ENCODE measurements around the gene PFN3. TPM values are rescaled to one million over a fixed set of nuclear protein-coding genes. Genes with fewer than 3 reads are reported as not detected.
"Not testable (repeated sequence)": the region's sequence is repeated elsewhere in the genome, so short reads cannot be mapped to it uniquely, and the experiment has no call there.

PFN3 gene
- total RNA-seq, 4 donors from 2014 or later = not detected

DNA sequence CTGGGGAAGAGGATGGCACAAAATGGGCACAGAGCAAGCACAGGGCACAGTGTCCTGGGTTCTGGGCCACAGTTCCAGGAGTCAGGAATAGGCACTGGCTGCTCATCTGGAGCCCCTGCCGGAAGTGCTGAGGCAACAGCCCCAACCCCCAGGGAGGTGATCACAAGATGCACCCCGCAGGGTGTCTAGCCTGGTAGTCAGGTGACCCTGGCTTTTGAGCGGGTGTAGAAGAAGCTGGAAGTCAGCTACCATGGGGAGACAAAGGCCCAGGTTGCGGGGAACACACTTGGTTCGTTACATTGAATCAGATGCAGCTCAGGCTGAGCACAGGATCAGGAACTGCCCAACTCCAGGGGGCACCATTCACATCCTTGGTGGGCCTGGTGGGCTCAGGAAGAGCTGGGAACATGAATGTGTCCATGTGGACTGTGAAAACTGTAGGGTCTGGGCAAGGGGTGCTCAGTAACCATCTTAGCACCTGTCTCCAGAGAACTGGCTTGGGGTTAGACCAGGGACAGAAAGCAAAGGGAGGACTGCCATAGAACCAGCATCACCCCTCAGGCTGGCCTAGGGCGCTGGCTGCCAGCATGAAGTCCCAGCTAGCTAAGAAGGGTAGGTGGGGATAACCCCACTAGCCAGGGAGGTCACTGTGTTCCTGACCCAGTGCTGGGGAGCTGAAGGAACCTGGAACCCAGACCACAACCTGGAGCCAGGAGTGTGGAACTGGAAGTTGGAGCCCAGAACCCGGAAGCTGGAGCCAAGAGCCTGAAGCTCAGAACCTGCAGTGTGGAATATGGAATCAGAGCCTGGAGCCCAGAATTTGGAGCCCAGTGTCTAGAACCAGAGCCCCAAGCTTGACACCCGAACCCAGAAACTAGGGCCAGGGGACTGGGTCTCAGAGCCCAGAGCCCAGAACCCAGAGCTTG, 22.3 kb downstream of the PFN3 start:
- Histone ChIP-seq H3K9me3 (no peaks in the 10 kb centered on the region), H3K36me3 (no peaks in the 10 kb centered on the region), H3K4me1 (no peaks in the 10 kb centered on the region), H3K4me3 (no peak overlapping the region), H3K27me3 (no peaks in the 10 kb centered on the region), H3K27ac (no peak overlapping the region)
- intact Hi-C loops (cut with DNase I; ENCODE audit: low total_unique reads) = no loop called here
- DNase-seq = no peak
- TF ChIP-seq CTCF (IDR thresholded peaks at IDR 0.05) = no peak
- TF ChIP-seq POLR2A (IDR thresholded peaks at IDR 0.05) = no peak

- TF ChIP-seq POLR2A (IDR thresholded peaks at IDR 0.05) (no peak), CTCF (IDR thresholded peaks at IDR 0.05) (no peak)
- H3K27me3 ChIP-seq = no peaks in the 10 kb centered on the region
- H3K9me3 ChIP-seq = no peaks in the 10 kb centered on the region
- H3K4me1 ChIP-seq = peaks cover 0 to 1% of the 10 kb centered on the region in 2 donors
- no peak overlapping the region for H3K27ac ChIP-seq
- intact Hi-C loops (cut with DNase I; ENCODE audit: low total_unique reads) = no loop called here
- no peaks in the 10 kb centered on the region for H3K36me3 ChIP-seq
- no peak for DNase-seq
- no peak overlapping the region for H3K4me3 ChIP-seq
Measured at GRCh38 chr5:177376107-177376506, 24.4 kb downstream of the PFN3 start.

DNA sequence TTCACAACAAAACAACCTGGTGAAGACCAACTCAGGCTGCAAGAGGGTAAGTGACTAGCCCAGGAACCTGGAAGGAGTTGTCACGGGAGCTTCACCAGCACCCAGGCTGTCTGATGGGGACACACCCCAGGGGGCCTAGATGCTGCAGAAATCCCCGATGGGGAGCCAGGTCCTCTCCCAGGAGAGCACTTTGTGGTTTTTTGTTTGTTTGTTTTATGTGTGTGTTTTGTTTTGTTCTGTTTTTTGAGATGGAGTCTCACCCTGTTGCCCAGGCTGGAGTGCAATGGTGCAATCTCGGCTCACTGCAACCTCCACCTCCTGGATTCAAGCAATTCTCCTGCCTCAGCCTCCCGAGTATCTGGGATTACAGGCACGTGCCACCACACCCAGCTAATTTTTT, 24.9 kb downstream of the PFN3 start:
- H3K9me3 ChIP-seq; H3K27me3 ChIP-seq; DNase-seq; H3K4me1 ChIP-seq; intact Hi-C loops (cut with DNase I; ENCODE audit: low total_unique reads); H3K27ac ChIP-seq; H3K36me3 ChIP-seq; H3K4me3 ChIP-seq: not testable (repeated sequence)

DNA sequence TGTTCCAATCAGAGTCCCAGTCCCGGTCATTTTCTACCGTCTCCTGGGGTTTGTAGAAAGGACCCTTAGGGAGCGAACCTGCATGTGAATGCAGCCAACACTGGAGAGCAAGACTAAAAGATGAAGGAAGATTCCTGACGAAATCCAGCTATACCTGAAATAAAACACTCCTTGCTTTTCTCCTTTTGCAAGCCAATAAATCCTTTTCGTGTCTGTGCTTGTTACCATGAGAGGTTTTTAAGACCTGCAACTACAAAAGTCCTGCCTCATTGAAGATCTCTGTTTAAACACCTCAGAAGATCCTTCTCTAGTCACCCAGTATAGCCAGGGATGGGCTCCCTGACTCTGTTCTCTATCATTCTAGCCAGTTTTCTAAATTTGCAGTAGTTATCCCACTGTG, 26.2 kb downstream of the PFN3 start:
- no peaks in the 10 kb centered on the region for H3K36me3 ChIP-seq
- H3K4me1 ChIP-seq = peaks cover 0 to 7% of the 10 kb centered on the region in 2 donors
- no peak overlapping the region for H3K27ac ChIP-seq
- H3K9me3 ChIP-seq = no peaks in the 10 kb centered on the region
- H3K27me3 ChIP-seq = no peaks in the 10 kb centered on the region
- intact Hi-C loops (cut with DNase I; ENCODE audit: low total_unique reads) = no loop called here
- no peak overlapping the region for H3K4me3 ChIP-seq
- no peak for TF ChIP-seq CTCF (IDR thresholded peaks at IDR 0.05)
- no peak for TF ChIP-seq POLR2A (IDR thresholded peaks at IDR 0.05)
- DNase-seq = no peak

DNA sequence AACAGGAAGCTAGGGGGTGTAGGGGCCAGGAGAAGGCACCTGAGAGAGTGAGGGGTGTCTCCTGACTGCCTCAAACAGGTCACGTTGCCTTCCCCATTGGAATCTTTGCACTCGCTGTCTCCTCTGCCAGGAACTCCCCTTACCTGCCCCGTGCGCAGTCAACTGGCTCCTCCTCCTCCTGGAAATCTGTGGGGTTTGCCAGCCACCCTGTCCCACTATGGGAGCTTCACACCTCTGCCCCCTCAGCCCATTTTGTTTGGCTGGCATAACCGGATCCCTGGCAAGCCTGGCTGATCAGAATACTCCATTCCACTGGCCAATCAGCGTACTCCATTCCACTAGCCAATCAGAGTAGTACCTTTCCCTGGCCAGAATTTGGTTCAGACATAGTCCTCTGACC, 26.7 kb downstream of the PFN3 start:
- Histone ChIP-seq H3K4me1 (peaks cover 0 to 7% of the 10 kb centered on the region in 2 donors), H3K27ac (no peak overlapping the region), H3K4me3 (no peak overlapping the region), H3K9me3 (no peaks in the 10 kb centered on the region), H3K36me3 (no peaks in the 10 kb centered on the region), H3K27me3 (no peaks in the 10 kb centered on the region)
- no peak for TF ChIP-seq CTCF (IDR thresholded peaks at IDR 0.05)
- TF ChIP-seq POLR2A (IDR thresholded peaks at IDR 0.05) = no peak
- intact Hi-C loops (cut with DNase I; ENCODE audit: low total_unique reads) = no loop called here
- DNase-seq = no peak
